Adrenal gland (tissue), 5 donors: Measurements from ENCODE around the gene TEX264.

ENCODE experiments used
- POLR2A ChIP-seq, 2 donors: fragments of 450-650 bp; IDR thresholded peaks; one replicate each; pipeline ENCODE4 v1.6.1; 2017; ENCODE audit warnings: antibody characterized with exemption in 2 of 2, mild to moderate bottlenecking in 2 of 2, moderate library complexity in 1 of 2
- TF ChIP-seq, protein P1 (sequence below), 6 experiments: fragments of 450-650 bp in 4 of 6; fragments of 200-600 bp in 2 of 6; sonication (generic) in 1 of 6; IDR thresholded peaks; 1 replicate in 5 of 6; 2 replicates in 1 of 6; pipeline versions ENCODE4 v1.5.1 to v1.8.0; 2016 to 2021; ENCODE audit warnings: antibody characterized with exemption in 6 of 6, mild to moderate bottlenecking in 2 of 6, moderate library complexity in 1 of 6
- donor health status: DM: no; HTN: no; CAD: no.

DNA sequence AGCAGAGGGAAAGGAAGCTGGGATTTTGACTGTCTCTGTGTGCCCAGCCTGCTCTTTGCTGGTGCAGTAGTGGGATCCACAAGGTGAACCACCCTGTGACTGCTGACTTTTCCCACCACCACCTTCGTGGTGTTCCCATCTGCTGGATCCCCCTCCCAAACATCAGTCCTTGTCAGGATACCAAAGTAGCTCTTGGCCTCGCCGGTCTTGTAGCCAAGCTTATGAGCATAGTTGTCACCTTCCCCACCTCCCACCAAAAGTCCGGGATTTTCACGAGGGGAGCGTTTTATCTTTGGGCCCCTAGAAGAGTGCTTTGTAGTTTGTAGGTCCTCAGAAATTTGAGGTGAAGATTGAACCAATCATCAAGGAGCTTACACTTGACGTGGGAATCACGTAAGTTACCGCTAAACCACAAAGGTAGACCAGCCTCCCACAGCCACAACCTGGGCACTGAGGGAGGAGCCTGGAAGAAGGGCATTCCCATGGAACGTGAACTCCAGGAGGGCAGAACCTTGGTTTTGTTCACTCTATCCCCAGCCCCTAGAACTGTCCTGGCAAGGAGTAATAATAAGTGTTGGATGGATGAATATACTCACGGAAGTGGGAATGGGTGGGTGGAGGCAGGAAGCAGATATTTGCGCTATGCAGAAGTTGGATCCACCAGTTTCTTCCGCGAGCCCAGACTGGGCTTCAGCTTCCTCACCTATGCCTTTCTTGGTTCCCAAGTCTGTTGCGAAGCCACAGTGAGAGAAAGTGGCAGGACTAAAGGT is 814 bp upstream of the TEX264 start:
- TF ChIP-seq POLR2A (IDR thresholded peaks at IDR 0.05), result no peak
- TF ChIP-seq, protein P1, sequence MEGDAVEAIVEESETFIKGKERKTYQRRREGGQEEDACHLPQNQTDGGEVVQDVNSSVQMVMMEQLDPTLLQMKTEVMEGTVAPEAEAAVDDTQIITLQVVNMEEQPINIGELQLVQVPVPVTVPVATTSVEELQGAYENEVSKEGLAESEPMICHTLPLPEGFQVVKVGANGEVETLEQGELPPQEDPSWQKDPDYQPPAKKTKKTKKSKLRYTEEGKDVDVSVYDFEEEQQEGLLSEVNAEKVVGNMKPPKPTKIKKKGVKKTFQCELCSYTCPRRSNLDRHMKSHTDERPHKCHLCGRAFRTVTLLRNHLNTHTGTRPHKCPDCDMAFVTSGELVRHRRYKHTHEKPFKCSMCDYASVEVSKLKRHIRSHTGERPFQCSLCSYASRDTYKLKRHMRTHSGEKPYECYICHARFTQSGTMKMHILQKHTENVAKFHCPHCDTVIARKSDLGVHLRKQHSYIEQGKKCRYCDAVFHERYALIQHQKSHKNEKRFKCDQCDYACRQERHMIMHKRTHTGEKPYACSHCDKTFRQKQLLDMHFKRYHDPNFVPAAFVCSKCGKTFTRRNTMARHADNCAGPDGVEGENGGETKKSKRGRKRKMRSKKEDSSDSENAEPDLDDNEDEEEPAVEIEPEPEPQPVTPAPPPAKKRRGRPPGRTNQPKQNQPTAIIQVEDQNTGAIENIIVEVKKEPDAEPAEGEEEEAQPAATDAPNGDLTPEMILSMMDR (IDR thresholded peaks at IDR 0.05), result no peak
